T-helper 1 cell (primary cell): ENCODE data around the gene DUOXA2.
"Not testable (repeated sequence)": the region's sequence is repeated elsewhere in the genome, so short reads cannot be mapped to it uniquely, and the experiment has no call there.

Source experiments
- DNase-seq, 5 donors: peaks; one replicate each; pipeline ENCODE4 v3.0.0-alpha.2; 2012 to 2020
- total RNA-seq, 4 donors: gene quantifications; one replicate each; lab custom pipeline; 2026; lab: John Stamatoyannopoulos, UW

The DUOXA2 gene
- 0 reads per million in 4 donors for total RNA-seq

GRCh38 chr15:45114076-45114750 lies at the start of gene DUOXA2, which contains the start of gene DUOX2:
Gene DUOXA2 (plus strand): TSS chr15:45114326. CDS start chr15:45114606, 280 bp downstream.
Gene DUOX2 (minus strand): TSS chr15:45114172. CDS start chr15:45113411, 761 bp downstream.
- no peak for DNase-seq

GRCh38 chr15:45064386-45064785 lies 49.7 kb upstream of the DUOXA2 start:
- DNase-seq: no peak

- not testable (repeated sequence) for DNase-seq
Measured at GRCh38 chr15:45069942-45070360, 44.2 kb upstream of the DUOXA2 start.

GRCh38 chr15:45073602-45074001 lies 40.5 kb upstream of the DUOXA2 start:
- not testable (repeated sequence) for DNase-seq

GRCh38 chr15:45075440-45076320 lies 38.4 kb upstream of the DUOXA2 start:
- not testable (repeated sequence) for DNase-seq

GRCh38 chr15:45077391-45077790 lies 36.7 kb upstream of the DUOXA2 start:
- not testable (repeated sequence) for DNase-seq

GRCh38 chr15:45079201-45079600 lies 34.9 kb upstream of the DUOXA2 start:
- DNase-seq: not testable (repeated sequence)

- not testable (repeated sequence) for DNase-seq
Measured at GRCh38 chr15:45079628-45080246, 34.4 kb upstream of the DUOXA2 start.

- not testable (repeated sequence) for DNase-seq
Measured at GRCh38 chr15:45080593-45080992, 33.5 kb upstream of the DUOXA2 start.

- DNase-seq: not testable (repeated sequence)
Measured at GRCh38 chr15:45082412-45082811, 31.7 kb upstream of the DUOXA2 start.

- DNase-seq: no peak
Measured at GRCh38 chr15:45083223-45083622, 30.9 kb upstream of the DUOXA2 start.

- DNase-seq: no peak
Measured at GRCh38 chr15:45084163-45084562, 30.0 kb upstream of the DUOXA2 start.

- no peak for DNase-seq
Measured at GRCh38 chr15:45087513-45087912, 26.6 kb upstream of the DUOXA2 start.

- DNase-seq: no peak
Measured at GRCh38 chr15:45088801-45089711, 25.1 kb upstream of the DUOXA2 start.

- no peak for DNase-seq
Measured at GRCh38 chr15:45089712-45090373, 24.3 kb upstream of the DUOXA2 start.

GRCh38 chr15:45091161-45091560 lies 23.0 kb upstream of the DUOXA2 start:
- DNase-seq: no peak

GRCh38 chr15:45091576-45091975 lies 22.6 kb upstream of the DUOXA2 start:
- DNase-seq: no peak

GRCh38 chr15:45093013-45093412 lies 21.1 kb upstream of the DUOXA2 start:
- no peak for DNase-seq

- no peak for DNase-seq
Measured at GRCh38 chr15:45093622-45094357, 20.3 kb upstream of the DUOXA2 start.

- no peak for DNase-seq
Measured at GRCh38 chr15:45094358-45094730, 19.8 kb upstream of the DUOXA2 start.

- DNase-seq: no peak
Measured at GRCh38 chr15:45095661-45096060, 18.5 kb upstream of the DUOXA2 start.
